ENCODE measurements around the gene CYP46A1. TPM values are rescaled to one million over a fixed set of nuclear protein-coding genes. Genes with fewer than 3 reads are reported as not detected.

CYP46A1 gene
- total and polyA plus RNA-seq, 2 donors (not counting 1 experiment from before 2014, with no cell fraction given) = 0.11 to 0.33 TPM

DNA sequence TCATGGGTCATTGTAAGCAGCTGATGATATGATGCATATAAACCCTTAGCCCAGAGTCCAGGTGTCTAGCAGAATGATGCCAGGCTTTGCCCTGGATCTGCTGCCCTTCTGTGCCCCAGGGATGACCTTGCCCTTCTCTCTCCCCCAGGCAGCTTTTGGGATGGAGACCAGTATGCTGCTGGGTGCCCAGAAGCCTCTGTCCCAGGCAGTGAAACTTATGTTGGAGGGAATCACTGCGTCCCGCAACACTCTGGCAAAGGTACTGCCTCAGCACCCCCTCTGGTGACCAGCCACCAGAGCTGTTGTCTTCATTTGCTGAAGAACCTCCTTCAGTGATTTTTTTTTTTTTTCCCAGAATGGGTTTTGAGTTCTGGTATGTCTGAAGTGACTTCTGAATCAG, 23.3 kb downstream of the CYP46A1 start:
- Histone ChIP-seq H3K4me2 (ENCODE audit: extremely low read depth, insufficient read depth, low read length) (no peak overlapping the region), H3K4me1 (ENCODE audit: control insufficient read depth, extremely low read depth, insufficient read depth, low read length) (no peaks in the 10 kb centered on the region), H2AFZ (ENCODE audit: low read length) (no peak overlapping the region), H3K27me3 (ENCODE audit: control insufficient read depth, insufficient read depth, low read length) (no peaks in the 10 kb centered on the region), H3K9me3 (ENCODE audit: control insufficient read depth, insufficient read depth, low read depth, low read length) (no peaks in the 10 kb centered on the region), H3K27ac (ENCODE audit: insufficient read depth, low read length) (no peak overlapping the region), H4K20me1 (ENCODE audit: control insufficient read depth, extremely low read depth, insufficient read depth, low read length) (no peaks in the 10 kb centered on the region), H3K4me3 (replicated peaks in 1 of 4; ENCODE audit: control extremely low read depth in 1 of 4, insufficient read depth in 1 of 4, low read depth in 3 of 4, low read length in 4 of 4) (no peak overlapping the region), H3K79me2 (ENCODE audit: control insufficient read depth, insufficient read depth, low read length) (no peaks in the 10 kb centered on the region), H3K9ac (ENCODE audit: insufficient read depth, low read length) (no peak overlapping the region), H3K36me3 (ENCODE audit: control insufficient read depth, insufficient read depth, low read length) (no peaks in the 10 kb centered on the region)
- no peak for TF ChIP-seq EZH2 (IDR thresholded peaks at IDR 0.05; ENCODE audit: low read length, missing control alignments)
- TF ChIP-seq, protein P1, sequence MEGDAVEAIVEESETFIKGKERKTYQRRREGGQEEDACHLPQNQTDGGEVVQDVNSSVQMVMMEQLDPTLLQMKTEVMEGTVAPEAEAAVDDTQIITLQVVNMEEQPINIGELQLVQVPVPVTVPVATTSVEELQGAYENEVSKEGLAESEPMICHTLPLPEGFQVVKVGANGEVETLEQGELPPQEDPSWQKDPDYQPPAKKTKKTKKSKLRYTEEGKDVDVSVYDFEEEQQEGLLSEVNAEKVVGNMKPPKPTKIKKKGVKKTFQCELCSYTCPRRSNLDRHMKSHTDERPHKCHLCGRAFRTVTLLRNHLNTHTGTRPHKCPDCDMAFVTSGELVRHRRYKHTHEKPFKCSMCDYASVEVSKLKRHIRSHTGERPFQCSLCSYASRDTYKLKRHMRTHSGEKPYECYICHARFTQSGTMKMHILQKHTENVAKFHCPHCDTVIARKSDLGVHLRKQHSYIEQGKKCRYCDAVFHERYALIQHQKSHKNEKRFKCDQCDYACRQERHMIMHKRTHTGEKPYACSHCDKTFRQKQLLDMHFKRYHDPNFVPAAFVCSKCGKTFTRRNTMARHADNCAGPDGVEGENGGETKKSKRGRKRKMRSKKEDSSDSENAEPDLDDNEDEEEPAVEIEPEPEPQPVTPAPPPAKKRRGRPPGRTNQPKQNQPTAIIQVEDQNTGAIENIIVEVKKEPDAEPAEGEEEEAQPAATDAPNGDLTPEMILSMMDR (conservative IDR thresholded peaks at IDR 0.05 in 1 of 2, IDR thresholded peaks at IDR 0.05 in 1 of 2; ENCODE audit: low read depth in 1 of 2, low read length in 2 of 2) = no peak
- DNase-seq (ENCODE audit: low read depth in 2 of 2) = no peak

DNA sequence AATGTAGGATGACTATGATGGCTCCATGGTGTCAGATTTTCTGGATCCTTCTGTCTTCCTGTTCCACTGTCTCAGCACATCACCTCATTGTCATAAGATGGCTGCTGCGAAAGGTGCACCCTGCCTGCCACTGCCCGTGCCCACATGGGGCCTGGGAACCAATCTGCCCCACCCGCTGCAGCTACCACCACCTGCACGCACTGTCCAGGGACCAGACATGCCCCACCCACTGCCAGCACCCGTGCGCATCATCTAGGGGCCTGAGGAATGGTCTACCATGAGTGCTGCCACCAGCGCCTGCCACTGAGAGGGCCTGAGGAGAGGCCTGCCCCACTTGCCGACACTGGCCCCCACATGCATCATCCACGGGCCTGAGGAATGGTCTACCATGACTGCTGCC, 23.8 kb downstream of the CYP46A1 start:
- Histone ChIP-seq H3K36me3 (ENCODE audit: control insufficient read depth, insufficient read depth, low read length) (no peaks in the 10 kb centered on the region), H3K27me3 (ENCODE audit: control insufficient read depth, insufficient read depth, low read length) (no peaks in the 10 kb centered on the region), H3K4me2 (ENCODE audit: extremely low read depth, insufficient read depth, low read length) (no peak overlapping the region), H4K20me1 (ENCODE audit: control insufficient read depth, extremely low read depth, insufficient read depth, low read length) (no peaks in the 10 kb centered on the region), H3K27ac (ENCODE audit: insufficient read depth, low read length) (no peak overlapping the region), H3K4me3 (replicated peaks in 1 of 4; ENCODE audit: control extremely low read depth in 1 of 4, insufficient read depth in 1 of 4, low read depth in 3 of 4, low read length in 4 of 4) (no peak overlapping the region), H2AFZ (ENCODE audit: low read length) (no peak overlapping the region), H3K79me2 (ENCODE audit: control insufficient read depth, insufficient read depth, low read length) (no peaks in the 10 kb centered on the region), H3K4me1 (ENCODE audit: control insufficient read depth, extremely low read depth, insufficient read depth, low read length) (no peaks in the 10 kb centered on the region), H3K9ac (ENCODE audit: insufficient read depth, low read length) (no peak overlapping the region), H3K9me3 (ENCODE audit: control insufficient read depth, insufficient read depth, low read depth, low read length) (no peaks in the 10 kb centered on the region)
- DNase-seq (ENCODE audit: low read depth in 2 of 2) = no peak
- TF ChIP-seq EZH2 (IDR thresholded peaks at IDR 0.05; ENCODE audit: low read length, missing control alignments) = no peak
- TF ChIP-seq, protein P1 (conservative IDR thresholded peaks at IDR 0.05 in 1 of 2, IDR thresholded peaks at IDR 0.05 in 1 of 2; ENCODE audit: low read depth in 1 of 2, low read length in 2 of 2) = no peak

DNA sequence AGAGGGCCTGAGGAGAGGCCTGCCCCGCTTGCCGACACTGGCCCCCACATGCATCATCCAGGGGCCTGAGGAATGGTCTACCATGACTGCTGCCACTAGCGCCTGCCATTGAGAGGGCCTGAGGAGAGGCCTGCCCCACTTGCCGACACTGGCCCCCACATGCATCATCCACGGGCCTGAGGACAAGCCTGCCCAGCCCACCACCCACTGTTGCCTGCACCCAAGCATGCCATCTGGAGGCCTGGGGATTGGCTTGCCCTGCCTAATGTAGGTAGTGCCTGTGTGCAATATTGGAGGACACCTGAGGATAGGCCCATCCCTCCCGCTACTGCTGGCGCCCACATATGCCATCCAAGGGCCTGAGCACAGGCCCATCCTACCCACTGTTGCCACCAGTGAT, 24.4 kb downstream of the CYP46A1 start:
- Histone ChIP-seq H2AFZ (ENCODE audit: low read length) (no peak overlapping the region), H3K27me3 (ENCODE audit: control insufficient read depth, insufficient read depth, low read length) (no peaks in the 10 kb centered on the region), H3K36me3 (ENCODE audit: control insufficient read depth, insufficient read depth, low read length) (no peaks in the 10 kb centered on the region), H3K4me2 (ENCODE audit: extremely low read depth, insufficient read depth, low read length) (no peak overlapping the region), H3K9me3 (ENCODE audit: control insufficient read depth, insufficient read depth, low read depth, low read length) (no peaks in the 10 kb centered on the region), H3K79me2 (ENCODE audit: control insufficient read depth, insufficient read depth, low read length) (no peaks in the 10 kb centered on the region), H3K27ac (ENCODE audit: insufficient read depth, low read length) (no peak overlapping the region), H3K9ac (ENCODE audit: insufficient read depth, low read length) (no peak overlapping the region), H3K4me3 (replicated peaks in 1 of 4; ENCODE audit: control extremely low read depth in 1 of 4, insufficient read depth in 1 of 4, low read depth in 3 of 4, low read length in 4 of 4) (no peak overlapping the region), H4K20me1 (ENCODE audit: control insufficient read depth, extremely low read depth, insufficient read depth, low read length) (no peaks in the 10 kb centered on the region), H3K4me1 (ENCODE audit: control insufficient read depth, extremely low read depth, insufficient read depth, low read length) (no peaks in the 10 kb centered on the region)
- DNase-seq (ENCODE audit: low read depth in 2 of 2) = no peak
- TF ChIP-seq EZH2 (IDR thresholded peaks at IDR 0.05; ENCODE audit: low read length, missing control alignments) = no peak
- TF ChIP-seq, protein P1 (conservative IDR thresholded peaks at IDR 0.05 in 1 of 2, IDR thresholded peaks at IDR 0.05 in 1 of 2; ENCODE audit: low read depth in 1 of 2, low read length in 2 of 2) = no peak
